Fibroblast of lung (primary cell): Measurements from ENCODE around the gene HAAO. TPM values are rescaled to one million over a fixed set of nuclear protein-coding genes. Genes with fewer than 3 reads are reported as not detected.

Experiments
- DNase-seq, 2 donors: peaks; one replicate each; pipeline versions ENCODE4 v3.0.0 to v3.0.0-alpha.2; 2010; ENCODE audit warnings: low read depth in 2 of 2
- H2AFZ ChIP-seq: 2 replicates; pipeline ENCODE4 v1.5.1; 2012; ENCODE audit warnings: low read length, control low read depth, inconsistent platforms
- H3K27ac ChIP-seq: 2 replicates; pipeline ENCODE4 v1.5.1; 2011; ENCODE audit warnings: low read length, control low read depth; ENCODE audit not compliant: insufficient read depth
- H3K27me3 ChIP-seq: 2 replicates; pipeline ENCODE4 v1.5.1; 2011; ENCODE audit warnings: mild to moderate bottlenecking, low read length; ENCODE audit not compliant: control insufficient read depth, insufficient read depth
- H3K36me3 ChIP-seq: 2 replicates; pipeline ENCODE4 v1.5.1; 2011; ENCODE audit warnings: low read length; ENCODE audit not compliant: control insufficient read depth, insufficient read depth
- H3K4me1 ChIP-seq: 2 replicates; pipeline ENCODE4 v1.5.1; 2011; ENCODE audit warnings: low read length; ENCODE audit not compliant: control insufficient read depth, insufficient read depth; ENCODE audit errors: extremely low read depth
- H3K4me2 ChIP-seq: 2 replicates; pipeline ENCODE4 v1.5.1; 2011; ENCODE audit warnings: low read length, control low read depth; ENCODE audit not compliant: insufficient read depth; ENCODE audit errors: extremely low read depth
- H3K4me3 ChIP-seq, 4 experiments: fragments of 200-600 bp in 1 of 4; sonication (generic) in 1 of 4; replicated peaks in 1 of 4; 2 replicates each; pipeline ENCODE4 v1.5.1; 2011 to 2016; ENCODE audit warnings: low read length in 4 of 4, low read depth in 3 of 4, mild to moderate bottlenecking in 3 of 4, control low read depth in 2 of 4, inconsistent platforms in 1 of 4, mixed read lengths in 1 of 4; ENCODE audit not compliant: insufficient read depth in 1 of 4; ENCODE audit errors: control extremely low read depth in 1 of 4
- H3K79me2 ChIP-seq: 2 replicates; pipeline ENCODE4 v1.5.1; 2012; ENCODE audit warnings: mild to moderate bottlenecking, low read length, inconsistent platforms; ENCODE audit not compliant: control insufficient read depth, insufficient read depth
- H3K9ac ChIP-seq: 2 replicates; pipeline ENCODE4 v1.5.1; 2011; ENCODE audit warnings: mild to moderate bottlenecking, low read length, control low read depth; ENCODE audit not compliant: insufficient read depth
- H3K9me3 ChIP-seq: 2 replicates; pipeline ENCODE4 v1.5.1; 2012; ENCODE audit warnings: low read depth, low read length; ENCODE audit not compliant: control insufficient read depth, insufficient read depth
- H4K20me1 ChIP-seq: 2 replicates; pipeline ENCODE4 v1.5.1; 2011; ENCODE audit warnings: low read length; ENCODE audit not compliant: control insufficient read depth, insufficient read depth; ENCODE audit errors: extremely low read depth
- EZH2 ChIP-seq: IDR thresholded peaks from 2 replicates; pipeline ENCODE4 v1.5.1; 2012; ENCODE audit warnings: low read length, control low read depth, mild to moderate bottlenecking; ENCODE audit errors: missing control alignments
- polyA plus RNA-seq, 2 donors: library from polyadenylated mRNA; depleted of rRNA in 1 of 2; stranded (reverse) in 1 of 2; unstranded in 1 of 2; fragments of >200 nt; gene quantifications; 2 replicates each; pipeline ENCODE4 v1.2.1, GENCODE V29; 2011 to 2012; ENCODE audit warnings: missing spikeins in 1 of 2
- total RNA-seq: library from RNA; depleted of rRNA; stranded (reverse); fragments of >200 nt; gene quantifications from 2 replicates; pipeline ENCODE4 v1.2.1, GENCODE V29; 2014
- TF ChIP-seq, protein P1 (sequence below), 2 donors: IDR thresholded peaks in 1 of 2; conservative IDR thresholded peaks in 1 of 2; 1 replicate in 1 of 2; 2 replicates in 1 of 2; pipeline ENCODE4 v1.5.1; 2011 to 2012; ENCODE audit warnings: low read length in 2 of 2, control low read depth in 1 of 2, inconsistent platforms in 1 of 2, low read depth in 1 of 2, mild to moderate bottlenecking in 1 of 2

The HAAO gene
- total and polyA plus RNA-seq, 2 donors (not counting 1 experiment from before 2014, with no cell fraction given): 0.58 to 4.1 TPM

DNA sequence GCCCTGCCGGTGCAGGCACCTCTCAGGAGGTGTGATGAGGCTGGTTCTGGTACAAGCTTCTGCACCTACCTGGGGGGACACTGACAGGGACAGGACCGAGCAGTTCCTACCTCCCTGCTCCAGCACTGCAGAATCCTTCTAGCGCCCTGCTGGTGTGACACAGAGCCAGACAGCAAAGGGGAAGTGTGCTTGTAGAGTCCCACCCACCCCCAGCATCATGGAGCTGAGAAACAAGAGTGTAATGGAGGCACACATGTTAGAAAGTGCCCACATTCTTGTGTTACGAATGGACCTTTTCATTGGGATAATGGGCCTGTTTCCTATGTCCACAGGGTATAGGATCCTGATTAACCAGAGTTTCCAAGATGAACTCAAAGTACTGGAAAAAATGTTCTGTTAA lies 66.7 kb downstream of the HAAO start:
- TF ChIP-seq, protein P1, sequence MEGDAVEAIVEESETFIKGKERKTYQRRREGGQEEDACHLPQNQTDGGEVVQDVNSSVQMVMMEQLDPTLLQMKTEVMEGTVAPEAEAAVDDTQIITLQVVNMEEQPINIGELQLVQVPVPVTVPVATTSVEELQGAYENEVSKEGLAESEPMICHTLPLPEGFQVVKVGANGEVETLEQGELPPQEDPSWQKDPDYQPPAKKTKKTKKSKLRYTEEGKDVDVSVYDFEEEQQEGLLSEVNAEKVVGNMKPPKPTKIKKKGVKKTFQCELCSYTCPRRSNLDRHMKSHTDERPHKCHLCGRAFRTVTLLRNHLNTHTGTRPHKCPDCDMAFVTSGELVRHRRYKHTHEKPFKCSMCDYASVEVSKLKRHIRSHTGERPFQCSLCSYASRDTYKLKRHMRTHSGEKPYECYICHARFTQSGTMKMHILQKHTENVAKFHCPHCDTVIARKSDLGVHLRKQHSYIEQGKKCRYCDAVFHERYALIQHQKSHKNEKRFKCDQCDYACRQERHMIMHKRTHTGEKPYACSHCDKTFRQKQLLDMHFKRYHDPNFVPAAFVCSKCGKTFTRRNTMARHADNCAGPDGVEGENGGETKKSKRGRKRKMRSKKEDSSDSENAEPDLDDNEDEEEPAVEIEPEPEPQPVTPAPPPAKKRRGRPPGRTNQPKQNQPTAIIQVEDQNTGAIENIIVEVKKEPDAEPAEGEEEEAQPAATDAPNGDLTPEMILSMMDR (conservative IDR thresholded peaks at IDR 0.05 in 1 of 2, IDR thresholded peaks at IDR 0.05 in 1 of 2; ENCODE audit: low read depth in 1 of 2, low read length in 2 of 2): no peak
- TF ChIP-seq EZH2: no peak
- H3K4me2 ChIP-seq: no peak overlapping the region
- no peak for DNase-seq

DNA sequence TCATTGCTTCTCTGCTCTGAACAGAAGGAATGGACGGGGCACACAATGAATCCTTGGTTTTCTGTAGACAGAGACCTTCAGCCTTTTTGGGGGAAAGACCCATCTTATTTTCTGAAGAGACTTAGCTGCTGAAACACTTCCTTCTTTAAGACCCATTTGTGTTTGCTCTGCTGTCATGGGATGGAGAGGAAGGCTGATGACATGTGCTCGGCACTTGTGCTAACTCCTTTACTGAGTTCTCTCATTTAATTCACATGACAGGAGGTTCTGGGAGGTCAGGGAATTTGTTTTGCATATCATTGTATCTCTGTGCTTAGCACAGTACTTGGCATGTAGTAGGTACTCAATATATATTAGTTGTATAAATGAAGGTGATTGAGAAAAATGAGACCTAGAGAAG lies 67.5 kb downstream of the HAAO start:
- H3K79me2 ChIP-seq: no peaks in the 10 kb centered on the region
- H3K27ac ChIP-seq: no peak overlapping the region
- DNase-seq: no peak

More for the DNA sequence above, 66.7 kb downstream of the HAAO start:
- H3K9me3 ChIP-seq: no peaks in the 10 kb centered on the region
- no peak overlapping the region for H3K27ac ChIP-seq
- H3K27me3 ChIP-seq: no peaks in the 10 kb centered on the region
- H2AFZ ChIP-seq: no peak overlapping the region
- H3K4me3 ChIP-seq: no peak overlapping the region
- H4K20me1 ChIP-seq: no peaks in the 10 kb centered on the region
- H3K9ac ChIP-seq: no peak overlapping the region
- no peaks in the 10 kb centered on the region for H3K79me2 ChIP-seq
- no peaks in the 10 kb centered on the region for H3K4me1 ChIP-seq
- no peaks in the 10 kb centered on the region for H3K36me3 ChIP-seq

DNA sequence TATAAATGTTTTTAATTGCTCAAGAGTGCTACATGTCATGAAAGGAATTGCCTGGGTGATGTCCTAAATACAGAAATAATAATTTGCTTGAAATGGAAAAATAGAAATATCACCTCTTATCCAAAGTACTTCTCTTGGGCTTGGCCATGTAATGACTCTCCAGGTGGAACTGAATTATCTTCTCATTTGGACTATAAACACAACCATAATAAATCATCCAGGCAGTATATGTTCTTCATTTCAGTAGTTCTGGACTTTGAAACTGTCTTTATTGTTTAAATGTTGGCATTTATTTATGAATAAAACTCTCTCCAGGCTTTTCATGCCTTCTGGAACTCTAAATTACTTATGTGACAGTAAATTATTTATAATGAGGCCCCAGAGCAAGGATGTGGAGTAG lies 68.9 kb downstream of the HAAO start:
- Histone ChIP-seq H3K27me3 (no peaks in the 10 kb centered on the region), H3K79me2 (no peaks in the 10 kb centered on the region), H3K36me3 (no peaks in the 10 kb centered on the region), H3K9me3 (no peaks in the 10 kb centered on the region), H3K4me2 (no peak overlapping the region), H3K4me3 (no peak overlapping the region), H3K27ac (no peak overlapping the region), H2AFZ (no peak overlapping the region), H3K9ac (no peak overlapping the region), H3K4me1 (no peaks in the 10 kb centered on the region), H4K20me1 (no peaks in the 10 kb centered on the region)
- DNase-seq: no peak
- TF ChIP-seq, protein P1 (conservative IDR thresholded peaks at IDR 0.05 in 1 of 2, IDR thresholded peaks at IDR 0.05 in 1 of 2; ENCODE audit: low read depth in 1 of 2, low read length in 2 of 2): no peak
- TF ChIP-seq EZH2: no peak

More for the DNA sequence above, 67.5 kb downstream of the HAAO start:
- no peak overlapping the region for H3K9ac ChIP-seq
- H4K20me1 ChIP-seq: no peaks in the 10 kb centered on the region
- no peaks in the 10 kb centered on the region for H3K4me1 ChIP-seq
- H2AFZ ChIP-seq: no peak overlapping the region
- TF ChIP-seq, protein P1 (conservative IDR thresholded peaks at IDR 0.05 in 1 of 2, IDR thresholded peaks at IDR 0.05 in 1 of 2; ENCODE audit: low read depth in 1 of 2, low read length in 2 of 2): no peak
- TF ChIP-seq EZH2: no peak
- no peak overlapping the region for H3K4me3 ChIP-seq
- no peaks in the 10 kb centered on the region for H3K27me3 ChIP-seq
- H3K4me2 ChIP-seq: no peak overlapping the region
- no peaks in the 10 kb centered on the region for H3K36me3 ChIP-seq
- H3K9me3 ChIP-seq: no peaks in the 10 kb centered on the region
